ENCODE data around the gene UBXN1. TPM values are rescaled to one million over a fixed set of nuclear protein-coding genes. Genes with fewer than 3 reads are reported as not detected.
A peak's percentile ranks its signal among the peaks of the same experiment; 100 is the strongest.

UBXN1 gene
- total RNA-seq, 2 donors from 2014 or later: 77.4 to 116 TPM

GRCh38 chr11:62726156-62726914, 47.5 kb upstream of the UBXN1 start:
- Histone ChIP-seq H3K4me3 (peak overlapping the region; percentile 76 to 82), H3K27me3 (no peaks in the 10 kb centered on the region), H3K4me1 (peaks cover 0 to 51% of the 10 kb centered on the region in 2 donors), H3K27ac (peak overlapping the region; percentile 94 to 98), H3K9me3 (no peaks in the 10 kb centered on the region), H3K36me3 (peaks cover 30% of the 10 kb centered on the region)
- no peak for TF ChIP-seq CTCF (IDR thresholded peaks at IDR 0.05)
- no peak for DNase-seq (ENCODE audit: low spot score)

- Histone ChIP-seq H3K27me3 (no peaks in the 10 kb centered on the region), H3K36me3 (peaks cover 33% of the 10 kb centered on the region), H3K9me3 (no peaks in the 10 kb centered on the region), H3K27ac (peak overlapping the region; percentile 94 to 98), H3K4me1 (peaks cover 0 to 45% of the 10 kb centered on the region in 2 donors), H3K4me3 (peak overlapping the region; percentile 76 to 82)
- TF ChIP-seq CTCF (IDR thresholded peaks at IDR 0.05): no peak
- DNase-seq (ENCODE audit: low spot score): no peak
These were observed 46.8 kb upstream of the UBXN1 start for GRCh38 chr11:62725646-62726045.

- DNase-seq (ENCODE audit: low spot score): no peak
- Histone ChIP-seq H3K27me3 (no peaks in the 10 kb centered on the region), H3K36me3 (peaks cover 47% of the 10 kb centered on the region), H3K27ac (no peak overlapping the region), H3K9me3 (no peaks in the 10 kb centered on the region), H3K4me1 (peaks cover 0 to 31% of the 10 kb centered on the region in 2 donors), H3K4me3 (no peak overlapping the region)
- TF ChIP-seq CTCF (IDR thresholded peaks at IDR 0.05): no peak
These were observed 45.3 kb upstream of the UBXN1 start for GRCh38 chr11:62724171-62724570.

- no peak for TF ChIP-seq CTCF (IDR thresholded peaks at IDR 0.05)
- H3K36me3 ChIP-seq: peaks cover 69% of the 10 kb centered on the region
- H3K4me1 ChIP-seq: peaks cover 0 to 26% of the 10 kb centered on the region in 2 donors
- no peaks in the 10 kb centered on the region for H3K9me3 ChIP-seq
- no peak overlapping the region for H3K27ac ChIP-seq
- no peaks in the 10 kb centered on the region for H3K27me3 ChIP-seq
- no peak overlapping the region for H3K4me3 ChIP-seq
- DNase-seq (ENCODE audit: low spot score): no peak
These were observed 43.1 kb upstream of the UBXN1 start for GRCh38 chr11:62721994-62722393.

- peaks cover 95% of the 10 kb centered on the region for H3K36me3 ChIP-seq
- no peak overlapping the region for H3K27ac ChIP-seq
- no peak overlapping the region for H3K4me3 ChIP-seq
- H3K27me3 ChIP-seq: no peaks in the 10 kb centered on the region
- DNase-seq (ENCODE audit: low spot score): no peak
- no peaks in the 10 kb centered on the region for H3K9me3 ChIP-seq
- no peak for TF ChIP-seq CTCF (IDR thresholded peaks at IDR 0.05)
- H3K4me1 ChIP-seq: peaks cover 0 to 13% of the 10 kb centered on the region in 2 donors
These were observed 40.6 kb upstream of the UBXN1 start for GRCh38 chr11:62719302-62719978.
